ENCODE measurements around the gene SGO1. TPM values are rescaled to one million over a fixed set of nuclear protein-coding genes. Genes with fewer than 3 reads are reported as not detected.
A peak's percentile ranks its signal among the peaks of the same experiment; 100 is the strongest.

SGO1 gene
- polyA plus RNA-seq, 4 donors = 7.8 to 12.2 (median 9.2) TPM

DNA sequence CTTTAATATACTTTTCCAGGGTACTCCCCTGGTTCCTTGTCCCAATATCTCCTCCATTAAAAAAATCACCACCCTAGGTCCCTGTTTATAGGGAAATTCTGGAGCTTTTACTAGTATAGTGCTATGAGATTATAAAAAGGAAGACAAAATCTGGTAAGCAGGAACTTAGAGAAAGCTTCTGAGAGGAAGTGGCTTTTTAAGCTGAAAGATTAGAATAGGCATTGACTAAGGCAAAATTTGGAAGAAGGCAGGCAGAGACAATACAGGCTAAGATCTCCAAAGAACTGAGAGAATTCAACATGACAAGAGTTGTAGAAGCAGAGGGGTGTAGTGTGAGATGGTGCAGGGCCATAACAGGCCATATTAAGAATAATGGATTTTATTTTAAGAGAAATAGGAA is 25.8 kb downstream of the SGO1 start:
- DNase-seq (ENCODE audit: low read depth in 4 of 4, low spot score in 2 of 4) = no peak

DNA sequence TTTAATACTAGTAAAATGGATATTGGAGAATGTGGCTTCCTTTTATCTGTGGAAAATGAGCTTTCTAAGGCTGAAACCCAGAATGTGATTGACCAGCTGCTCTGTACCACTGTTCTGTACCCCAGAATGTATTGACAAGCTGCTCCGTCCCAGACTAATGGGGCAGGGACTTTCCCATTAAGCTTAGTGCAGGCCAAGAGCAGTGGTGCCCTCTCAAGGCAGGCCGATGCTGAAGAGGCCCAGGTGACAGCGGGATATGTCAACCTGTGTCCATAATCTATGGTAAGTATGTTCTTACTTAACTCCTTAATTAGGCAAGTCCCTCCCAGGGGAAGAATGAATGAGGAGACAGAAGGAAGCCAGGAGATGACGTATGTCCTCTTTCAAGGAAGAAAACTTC is 31.1 kb downstream of the SGO1 start:
- no peak for DNase-seq (ENCODE audit: low read depth in 4 of 4, low spot score in 2 of 4)

DNA sequence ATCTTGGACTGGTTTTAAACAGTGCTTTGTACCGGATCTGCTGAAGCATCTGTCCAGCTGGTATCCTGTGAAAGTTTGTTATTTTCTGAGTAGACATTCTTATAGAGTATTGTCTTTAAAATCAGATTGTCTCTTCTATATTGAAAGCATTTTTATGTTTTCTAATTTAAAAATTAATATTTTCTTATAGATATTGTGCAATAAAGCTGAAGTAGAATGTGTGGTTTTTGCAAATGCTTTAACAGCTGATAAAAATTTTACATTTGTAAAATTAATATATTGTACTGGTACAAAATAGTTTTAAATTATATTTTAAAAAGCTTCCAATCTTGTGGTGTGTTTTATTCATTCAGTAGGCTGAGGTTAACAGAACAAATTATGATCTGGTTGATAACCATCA is 31.9 kb downstream of the SGO1 start:
- DNase-seq (ENCODE audit: low read depth in 4 of 4, low spot score in 2 of 4) = no peak

DNA sequence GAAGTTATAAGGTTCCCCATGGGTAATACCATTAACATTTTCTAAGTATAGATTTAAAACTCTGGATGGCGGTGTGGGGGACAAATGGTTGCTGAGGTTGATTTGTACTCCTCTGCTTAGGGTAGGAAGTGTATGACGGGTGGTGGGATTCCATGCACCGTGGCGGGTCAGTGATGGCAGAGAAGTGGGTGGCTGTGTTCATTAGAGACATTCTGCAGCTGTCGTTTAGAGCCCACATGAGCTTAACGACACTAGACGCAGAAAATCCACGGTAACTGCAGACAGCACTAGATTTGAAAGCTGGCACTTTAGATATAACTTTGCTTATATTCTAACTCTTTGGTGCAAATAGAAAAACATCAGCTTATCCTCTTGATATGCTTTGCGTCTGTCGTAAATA is 37.5 kb downstream of the SGO1 start:
- no peak for DNase-seq (ENCODE audit: low read depth in 4 of 4, low spot score in 2 of 4)

DNA sequence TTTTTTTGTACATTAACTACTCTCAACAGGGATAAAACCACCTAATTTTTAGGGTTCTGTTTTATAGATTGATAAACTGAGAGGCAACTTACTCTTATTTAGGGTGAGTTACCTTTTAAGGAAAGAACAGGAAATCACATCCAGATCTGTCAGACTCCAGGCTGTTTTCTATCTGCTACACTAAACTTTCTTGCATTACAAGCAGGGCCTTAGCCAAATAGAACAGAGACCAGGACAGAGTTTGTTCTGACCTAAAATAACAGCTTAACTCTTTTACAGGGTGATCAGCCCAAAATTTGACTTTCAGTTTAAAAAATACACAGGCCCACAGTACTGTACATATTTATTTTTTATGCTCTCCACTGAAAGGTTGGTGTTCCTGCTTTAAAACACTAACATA is 38.6 kb downstream of the SGO1 start:
- no peak for DNase-seq (ENCODE audit: low read depth in 4 of 4, low spot score in 2 of 4)

DNA sequence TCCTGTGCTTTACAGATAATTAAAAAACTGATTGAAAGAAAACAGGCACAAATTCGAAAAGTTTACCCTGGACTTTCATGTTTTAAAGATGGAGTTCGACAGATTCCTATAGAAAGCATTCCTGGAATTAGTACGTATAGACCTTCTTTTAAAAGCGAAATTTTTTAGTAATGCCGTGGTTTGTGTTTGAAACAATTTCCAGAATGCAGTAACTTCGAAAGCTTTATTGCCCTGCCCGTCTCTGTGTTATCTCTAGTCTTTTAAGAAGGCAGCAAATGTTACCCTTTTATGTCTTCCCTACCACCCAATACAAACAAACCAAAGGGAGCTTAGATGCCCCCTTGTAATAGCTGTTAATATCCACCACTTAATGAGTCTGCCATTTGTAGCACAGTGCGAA is 39.7 kb downstream of the SGO1 start:
- DNase-seq (ENCODE audit: low read depth in 4 of 4, low spot score in 2 of 4) = no peak

DNA sequence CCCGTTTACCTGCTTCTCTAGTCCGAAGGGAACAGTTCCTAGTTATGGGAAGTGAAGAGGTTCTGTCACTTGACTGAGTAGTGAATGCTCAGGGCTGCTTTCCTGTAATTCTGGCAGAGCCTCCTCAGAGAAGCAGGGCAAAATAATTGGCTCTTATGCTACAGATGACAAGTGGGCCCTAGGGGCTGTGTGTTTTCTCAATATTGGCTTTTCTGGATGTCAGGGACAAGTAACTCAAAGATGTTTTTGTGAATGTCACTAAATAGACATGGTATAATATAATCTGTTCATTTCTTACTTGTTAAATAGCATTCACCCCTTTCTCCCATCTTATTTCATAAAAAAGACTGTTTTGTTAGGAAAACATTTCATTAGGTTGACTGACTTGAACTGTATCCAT is 40.1 kb downstream of the SGO1 start:
- DNase-seq (ENCODE audit: low read depth in 4 of 4, low spot score in 2 of 4) = no peak

DNA sequence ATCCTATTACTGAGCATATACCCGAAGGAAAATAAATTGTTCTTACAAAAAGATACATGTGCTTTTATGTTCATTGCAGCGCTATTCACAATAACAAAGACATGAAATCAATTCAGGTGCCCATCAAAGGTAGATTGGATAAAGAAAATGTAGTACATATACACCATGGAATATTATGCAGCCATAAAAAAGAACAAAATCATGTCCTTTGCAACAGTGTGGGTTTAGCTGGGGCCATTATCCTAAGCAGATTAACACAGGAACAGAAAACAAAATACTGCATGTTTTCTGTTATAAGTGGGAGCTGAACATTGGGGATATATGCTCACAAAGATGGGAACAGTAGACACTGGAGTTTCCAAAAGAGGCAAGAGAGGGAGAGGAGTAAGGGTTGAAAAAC is 42.5 kb downstream of the SGO1 start:
- no peak for DNase-seq (ENCODE audit: low read depth in 4 of 4, low spot score in 2 of 4)

DNA sequence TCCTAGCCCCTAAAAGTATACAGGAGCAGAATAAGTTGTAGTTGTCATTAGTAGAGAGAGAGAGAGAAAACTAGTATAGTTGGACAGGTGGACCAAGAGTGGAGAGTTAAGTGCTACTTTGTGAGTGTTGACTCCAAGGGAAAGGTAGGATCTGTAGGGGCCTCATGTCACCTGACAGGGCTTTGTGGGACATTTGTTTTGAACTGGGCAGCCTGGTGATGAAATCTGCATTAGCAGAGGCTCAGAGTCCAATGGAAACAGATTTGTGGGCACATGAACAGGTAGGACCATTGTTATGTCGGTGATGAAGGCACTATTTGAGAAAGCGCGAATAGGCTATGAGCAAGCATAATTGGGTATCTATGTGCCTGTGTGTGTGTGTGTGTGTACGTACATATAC is 43.5 kb downstream of the SGO1 start:
- DNase-seq (ENCODE audit: low read depth in 4 of 4, low spot score in 2 of 4) = no peak

DNA sequence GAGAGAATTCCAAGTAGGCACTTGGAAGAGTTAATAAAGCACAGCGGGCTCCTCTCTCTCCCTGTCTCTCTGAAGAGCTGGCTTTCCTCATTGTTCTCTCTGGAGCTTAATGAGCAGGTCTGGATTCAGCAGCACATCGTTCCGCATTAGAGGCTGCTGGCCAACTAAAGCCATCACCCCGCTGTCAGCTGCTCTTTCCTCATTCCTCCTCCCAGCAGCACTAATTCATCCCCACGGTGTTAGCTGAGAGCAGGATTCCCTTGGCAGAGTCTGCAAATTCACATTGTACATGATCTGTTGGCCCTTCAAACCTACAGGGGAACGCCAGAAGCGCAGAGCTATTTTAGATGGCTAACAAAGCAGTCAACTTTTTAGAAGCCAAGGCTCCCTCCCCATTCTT is 44.2 kb downstream of the SGO1 start:
- DNase-seq (ENCODE audit: low read depth in 4 of 4, low spot score in 2 of 4) = no peak

DNA sequence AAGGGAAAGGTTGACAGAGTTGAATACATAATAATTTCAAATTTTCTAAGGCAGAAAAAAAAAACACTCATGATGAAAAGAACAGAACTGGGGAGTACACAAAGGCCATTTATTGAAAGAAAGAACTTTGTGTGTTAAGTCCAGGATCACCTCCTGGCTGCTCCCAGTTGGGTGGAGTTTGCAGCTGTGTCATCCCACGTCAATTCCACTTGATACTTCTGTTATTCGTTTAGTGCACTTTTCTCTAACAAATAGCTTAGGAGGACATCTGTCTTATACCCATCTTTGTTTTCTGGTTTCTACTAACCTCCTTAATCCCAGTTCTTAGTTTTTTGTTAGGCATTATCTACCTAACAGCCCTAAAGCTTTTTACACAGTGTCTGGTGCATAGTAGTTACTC is 44.7 kb downstream of the SGO1 start:
- no peak for DNase-seq (ENCODE audit: low read depth in 4 of 4, low spot score in 2 of 4)

DNA sequence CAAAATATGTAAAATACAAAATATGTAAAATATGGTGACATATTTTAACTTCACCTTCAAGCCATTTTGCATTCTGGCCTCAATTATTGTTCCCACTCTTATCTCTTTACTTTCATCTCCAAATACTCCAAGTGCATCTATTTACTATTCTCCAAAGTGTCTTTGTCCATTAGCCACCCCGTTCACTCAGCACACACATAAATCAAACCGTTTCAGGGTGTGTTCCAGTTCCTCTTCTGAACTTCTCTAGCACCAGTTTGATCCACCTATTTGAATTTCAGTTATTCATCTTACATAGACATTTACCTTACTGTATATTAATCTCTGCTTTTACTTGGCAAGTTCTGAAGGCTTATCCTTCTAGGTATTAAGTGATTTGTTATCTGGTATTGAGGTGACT is 45.1 kb downstream of the SGO1 start:
- DNase-seq (ENCODE audit: low read depth in 4 of 4, low spot score in 2 of 4) = no peak

DNA sequence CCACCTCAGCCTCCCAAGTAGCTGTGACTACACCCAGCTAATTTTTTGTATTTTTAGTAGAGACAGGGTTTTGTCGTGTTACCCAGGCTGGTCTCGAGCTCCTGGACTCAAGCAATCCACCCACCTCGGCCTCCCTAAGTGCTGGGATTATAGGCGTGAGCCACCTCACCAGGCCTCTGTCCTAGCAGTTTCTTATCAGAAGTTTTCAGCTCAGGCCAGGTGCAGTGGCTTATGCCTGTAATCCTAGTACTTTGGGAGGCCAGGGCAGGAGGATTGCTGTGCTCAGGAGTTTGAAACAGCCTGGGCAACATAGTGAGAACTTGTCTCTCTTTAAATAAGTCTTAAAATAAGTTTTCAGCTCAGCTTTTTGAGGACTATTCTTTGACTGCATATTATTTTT is 48.4 kb downstream of the SGO1 start:
- DNase-seq (ENCODE audit: low read depth in 4 of 4, low spot score in 2 of 4) = no peak

DNA sequence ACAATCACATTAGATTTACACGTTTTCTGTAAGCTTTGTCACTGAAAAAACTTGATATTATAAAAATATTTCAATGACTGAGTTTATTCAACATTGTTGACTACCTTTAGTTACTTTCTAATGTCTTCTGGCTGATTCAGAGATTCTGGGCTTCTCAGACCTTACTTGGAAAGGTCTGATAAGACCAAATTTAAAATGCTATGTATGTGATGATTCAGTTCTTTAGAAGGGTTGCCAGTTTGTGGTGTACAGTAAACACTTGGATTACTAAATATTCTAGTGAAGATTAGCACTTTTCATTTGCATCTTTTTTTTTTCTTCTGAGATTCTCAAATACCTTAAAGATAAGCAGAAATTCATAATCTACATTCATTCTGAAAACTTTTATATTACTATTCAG is 49.8 kb downstream of the SGO1 start:
- no peak for DNase-seq (ENCODE audit: low read depth in 4 of 4, low spot score in 2 of 4)

DNA sequence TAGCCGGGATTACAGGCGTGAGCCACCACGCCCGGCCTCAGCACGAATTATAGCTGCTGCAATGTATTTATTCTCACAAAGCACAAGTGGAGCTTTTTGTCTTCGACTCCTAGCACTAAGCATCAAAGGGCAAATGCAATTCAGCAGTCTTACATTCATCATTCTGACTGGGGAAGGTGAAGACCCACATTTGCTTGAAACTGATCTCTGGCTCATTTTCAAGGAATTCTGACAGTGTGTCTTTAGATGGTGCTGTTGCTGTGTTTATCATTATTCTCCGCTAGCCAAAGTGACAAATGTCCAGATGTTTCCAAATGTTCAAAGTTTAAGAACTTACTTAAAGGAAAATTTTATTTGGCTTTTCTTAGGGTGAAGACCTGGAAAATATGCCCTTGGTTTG is 55.9 kb downstream of the SGO1 start:
- DNase-seq (ENCODE audit: low read depth in 4 of 4, low spot score in 2 of 4) = peak in 3 of 4 donors; percentile 29 to 48 (median 44)

DNA sequence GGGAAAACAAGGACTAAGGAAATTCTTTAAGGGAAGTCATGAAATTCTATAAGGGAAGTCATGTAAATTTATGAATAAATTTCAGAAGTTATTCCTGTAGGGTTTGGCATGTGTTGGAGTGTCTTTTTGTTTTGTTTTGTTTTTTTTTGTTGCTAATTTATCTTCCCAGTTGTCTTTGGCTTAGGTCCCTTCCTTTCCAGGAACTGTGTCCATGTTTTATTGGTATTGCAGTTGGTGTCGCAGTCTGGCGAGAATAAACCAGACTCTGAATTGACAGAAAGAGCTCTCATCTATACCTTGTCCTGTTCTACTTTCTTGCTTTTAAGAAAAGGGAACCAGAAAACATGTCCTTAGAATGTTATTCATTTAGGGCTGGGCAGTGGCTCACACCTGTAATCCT is 57.6 kb downstream of the SGO1 start:
- DNase-seq (ENCODE audit: low read depth in 4 of 4, low spot score in 2 of 4) = no peak

DNA sequence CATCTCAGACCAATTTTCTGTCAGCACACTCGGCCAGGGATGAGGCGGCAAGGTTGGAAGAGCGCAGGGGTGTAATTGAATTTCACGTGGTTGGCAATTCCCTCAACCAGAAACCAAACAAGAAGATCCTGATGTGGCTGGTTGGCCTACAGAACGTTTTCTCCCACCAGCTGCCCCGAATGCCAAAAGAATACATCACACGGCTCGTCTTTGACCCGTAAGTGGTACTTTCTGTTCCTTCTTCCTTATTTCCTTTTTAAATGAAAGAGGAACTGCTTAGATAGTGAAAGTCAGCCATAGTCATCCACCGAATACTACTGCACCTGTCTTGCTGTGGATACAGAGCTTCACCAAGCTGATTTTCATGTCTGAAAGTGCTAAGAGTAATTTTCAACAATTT is 60.1 kb downstream of the SGO1 start:
- DNase-seq (ENCODE audit: low read depth in 4 of 4, low spot score in 2 of 4) = no peak

DNA sequence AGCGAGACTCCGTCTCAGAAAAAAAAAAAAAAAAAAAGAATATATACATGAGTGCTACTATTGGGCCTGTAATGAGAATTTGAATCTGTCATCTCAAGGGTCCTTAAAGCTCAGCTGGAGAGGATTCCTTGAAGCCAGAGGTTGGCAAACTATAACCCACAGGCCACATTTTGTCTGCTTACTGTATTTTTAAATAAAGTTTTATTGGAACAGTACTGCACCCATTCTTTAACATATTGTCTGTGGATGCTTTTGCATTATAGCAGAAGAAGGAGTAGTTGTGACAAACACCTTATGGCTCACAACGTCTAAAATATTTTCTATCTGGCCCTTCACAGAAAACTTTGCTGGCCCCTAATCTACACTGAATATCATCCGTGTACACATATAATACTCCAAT is 60.7 kb downstream of the SGO1 start:
- DNase-seq (ENCODE audit: low read depth in 4 of 4, low spot score in 2 of 4) = no peak

DNA sequence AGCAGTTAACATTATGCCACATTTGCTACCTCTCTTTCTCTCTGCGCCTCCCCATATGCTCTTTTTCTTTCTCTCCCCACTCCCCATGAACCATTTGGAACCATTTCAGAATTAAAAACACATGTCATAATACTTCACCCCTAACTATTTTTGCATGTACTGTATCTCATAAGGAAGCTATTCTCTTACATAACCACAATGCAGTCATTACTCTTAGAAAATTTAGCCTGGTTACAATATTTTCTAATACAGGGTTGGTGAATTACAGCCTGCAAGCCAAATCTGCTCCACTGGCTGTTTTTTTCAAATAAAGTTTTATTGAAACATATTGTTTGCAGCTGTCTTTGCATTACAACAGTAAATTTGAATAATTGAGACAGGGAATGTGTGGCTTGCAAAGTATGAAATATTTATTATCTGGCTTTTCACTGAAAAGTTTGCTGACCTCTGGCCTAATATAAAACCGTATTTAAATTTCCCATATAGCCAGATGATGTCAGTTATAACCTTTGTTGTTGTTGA is 62.8 kb downstream of the SGO1 start:
- DNase-seq (ENCODE audit: low read depth in 4 of 4, low spot score in 2 of 4) = no peak

DNA sequence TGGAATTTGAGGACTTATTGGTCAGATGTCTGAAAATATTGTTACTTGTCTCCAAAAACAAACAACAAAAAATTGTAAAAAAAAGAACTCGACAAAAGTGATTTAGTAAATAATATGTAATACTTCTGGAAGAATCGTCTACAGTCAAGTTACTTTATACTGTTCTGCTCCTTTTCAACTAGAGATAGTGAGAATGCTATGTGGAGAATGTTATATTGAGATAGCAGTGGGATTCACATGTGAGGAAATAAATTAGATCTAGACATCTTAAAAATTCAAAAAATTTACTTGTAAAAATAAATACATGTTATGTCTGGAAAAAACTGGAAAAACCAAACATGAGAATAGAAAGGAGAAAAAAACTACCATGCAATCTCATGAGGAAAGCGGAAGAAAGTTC is 64.9 kb downstream of the SGO1 start:
- DNase-seq (ENCODE audit: low read depth in 4 of 4, low spot score in 2 of 4) = no peak

All from left renal cortex interstitium (tissue), 4 donors.